Measurements from ENCODE around the gene ST6GALNAC5. TPM values are rescaled to one million over a fixed set of nuclear protein-coding genes. Genes with fewer than 3 reads are reported as not detected.

ST6GALNAC5 gene
- total and polyA plus RNA-seq, 2 experiments from 2014 or later = 4.1 to 19.2 TPM

DNA sequence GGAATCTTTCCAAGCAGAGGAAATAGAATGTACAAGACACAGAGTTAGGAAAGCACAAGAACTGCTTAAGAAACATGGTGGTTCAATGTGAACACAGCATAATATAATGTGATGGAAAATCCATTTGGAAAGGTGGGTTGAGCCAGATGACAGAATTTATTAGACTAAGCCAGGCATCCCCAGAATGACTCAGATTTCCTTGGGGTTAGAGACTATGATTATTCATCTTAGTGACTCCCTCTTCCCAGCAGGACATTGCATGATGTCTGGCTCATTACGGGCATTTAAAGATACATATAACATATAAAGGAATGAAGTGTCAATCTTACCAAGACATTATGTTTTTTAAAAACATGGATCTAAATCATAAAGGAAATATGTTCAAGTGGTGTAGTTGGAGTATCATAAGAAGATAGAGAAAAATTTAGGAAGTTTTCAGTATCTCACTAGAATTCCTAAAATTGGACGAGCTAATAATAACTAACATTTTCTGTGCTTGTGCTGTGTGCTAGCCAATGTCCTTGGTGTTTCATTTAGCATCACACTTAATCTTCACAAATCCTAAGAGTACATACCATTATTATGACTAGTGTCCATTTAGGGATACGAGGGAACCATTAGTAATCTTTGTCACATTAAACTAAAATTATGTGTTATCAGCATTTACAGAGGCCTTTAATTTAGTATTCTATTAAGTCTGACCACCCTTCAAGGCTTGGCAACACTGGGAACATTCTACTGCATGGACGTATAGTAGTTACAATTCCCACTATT is 41.0 kb upstream of the ST6GALNAC5 start:
- no peak overlapping the region for H3K4me3 ChIP-seq
- no peaks in the 10 kb centered on the region for H3K27me3 ChIP-seq (ENCODE audit: insufficient read depth)
- H3K9me2 ChIP-seq (ENCODE audit: insufficient read depth) = no peaks in the 10 kb centered on the region
- H3K9me3 Mint-ChIP-seq = no peaks in the 10 kb centered on the region
- H3K36me3 Mint-ChIP-seq (ENCODE audit: low read depth) = no peaks in the 10 kb centered on the region
- H3K4me1 Mint-ChIP-seq = no peaks in the 10 kb centered on the region
- H3K27me3 Mint-ChIP-seq (ENCODE audit: insufficient read depth, low read depth, poor library complexity) = no peaks in the 10 kb centered on the region
- no peaks in the 10 kb centered on the region for H3K4me1 ChIP-seq (ENCODE audit: insufficient read depth)
- no peak overlapping the region for H3K4me2 ChIP-seq
- no peaks in the 10 kb centered on the region for H3F3A ChIP-seq (replicated peaks; ENCODE audit: low read depth)
- H3K27ac ChIP-seq (ENCODE audit: low read depth) = no peak overlapping the region
- ATAC-seq (no peak), DNase-seq (ENCODE audit: low spot score) (no peak)
- TF ChIP-seq, protein P1, sequence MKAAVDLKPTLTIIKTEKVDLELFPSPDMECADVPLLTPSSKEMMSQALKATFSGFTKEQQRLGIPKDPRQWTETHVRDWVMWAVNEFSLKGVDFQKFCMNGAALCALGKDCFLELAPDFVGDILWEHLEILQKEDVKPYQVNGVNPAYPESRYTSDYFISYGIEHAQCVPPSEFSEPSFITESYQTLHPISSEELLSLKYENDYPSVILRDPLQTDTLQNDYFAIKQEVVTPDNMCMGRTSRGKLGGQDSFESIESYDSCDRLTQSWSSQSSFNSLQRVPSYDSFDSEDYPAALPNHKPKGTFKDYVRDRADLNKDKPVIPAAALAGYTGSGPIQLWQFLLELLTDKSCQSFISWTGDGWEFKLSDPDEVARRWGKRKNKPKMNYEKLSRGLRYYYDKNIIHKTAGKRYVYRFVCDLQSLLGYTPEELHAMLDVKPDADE (IDR thresholded peaks at IDR 0.05) = no peak
- TF ChIP-seq CREB1 (CRISPR knock-in tag; IDR thresholded peaks at IDR 0.05; ENCODE audit: low read depth) = no peak
- no peak for TF ChIP-seq EZH2 (IDR thresholded peaks at IDR 0.05; ENCODE audit: low read depth, unreplicated experiment)
- no peak for TF ChIP-seq POLR2AphosphoS5 (IDR thresholded peaks at IDR 0.05; ENCODE audit: low read depth)
- TF ChIP-seq, protein P2, sequence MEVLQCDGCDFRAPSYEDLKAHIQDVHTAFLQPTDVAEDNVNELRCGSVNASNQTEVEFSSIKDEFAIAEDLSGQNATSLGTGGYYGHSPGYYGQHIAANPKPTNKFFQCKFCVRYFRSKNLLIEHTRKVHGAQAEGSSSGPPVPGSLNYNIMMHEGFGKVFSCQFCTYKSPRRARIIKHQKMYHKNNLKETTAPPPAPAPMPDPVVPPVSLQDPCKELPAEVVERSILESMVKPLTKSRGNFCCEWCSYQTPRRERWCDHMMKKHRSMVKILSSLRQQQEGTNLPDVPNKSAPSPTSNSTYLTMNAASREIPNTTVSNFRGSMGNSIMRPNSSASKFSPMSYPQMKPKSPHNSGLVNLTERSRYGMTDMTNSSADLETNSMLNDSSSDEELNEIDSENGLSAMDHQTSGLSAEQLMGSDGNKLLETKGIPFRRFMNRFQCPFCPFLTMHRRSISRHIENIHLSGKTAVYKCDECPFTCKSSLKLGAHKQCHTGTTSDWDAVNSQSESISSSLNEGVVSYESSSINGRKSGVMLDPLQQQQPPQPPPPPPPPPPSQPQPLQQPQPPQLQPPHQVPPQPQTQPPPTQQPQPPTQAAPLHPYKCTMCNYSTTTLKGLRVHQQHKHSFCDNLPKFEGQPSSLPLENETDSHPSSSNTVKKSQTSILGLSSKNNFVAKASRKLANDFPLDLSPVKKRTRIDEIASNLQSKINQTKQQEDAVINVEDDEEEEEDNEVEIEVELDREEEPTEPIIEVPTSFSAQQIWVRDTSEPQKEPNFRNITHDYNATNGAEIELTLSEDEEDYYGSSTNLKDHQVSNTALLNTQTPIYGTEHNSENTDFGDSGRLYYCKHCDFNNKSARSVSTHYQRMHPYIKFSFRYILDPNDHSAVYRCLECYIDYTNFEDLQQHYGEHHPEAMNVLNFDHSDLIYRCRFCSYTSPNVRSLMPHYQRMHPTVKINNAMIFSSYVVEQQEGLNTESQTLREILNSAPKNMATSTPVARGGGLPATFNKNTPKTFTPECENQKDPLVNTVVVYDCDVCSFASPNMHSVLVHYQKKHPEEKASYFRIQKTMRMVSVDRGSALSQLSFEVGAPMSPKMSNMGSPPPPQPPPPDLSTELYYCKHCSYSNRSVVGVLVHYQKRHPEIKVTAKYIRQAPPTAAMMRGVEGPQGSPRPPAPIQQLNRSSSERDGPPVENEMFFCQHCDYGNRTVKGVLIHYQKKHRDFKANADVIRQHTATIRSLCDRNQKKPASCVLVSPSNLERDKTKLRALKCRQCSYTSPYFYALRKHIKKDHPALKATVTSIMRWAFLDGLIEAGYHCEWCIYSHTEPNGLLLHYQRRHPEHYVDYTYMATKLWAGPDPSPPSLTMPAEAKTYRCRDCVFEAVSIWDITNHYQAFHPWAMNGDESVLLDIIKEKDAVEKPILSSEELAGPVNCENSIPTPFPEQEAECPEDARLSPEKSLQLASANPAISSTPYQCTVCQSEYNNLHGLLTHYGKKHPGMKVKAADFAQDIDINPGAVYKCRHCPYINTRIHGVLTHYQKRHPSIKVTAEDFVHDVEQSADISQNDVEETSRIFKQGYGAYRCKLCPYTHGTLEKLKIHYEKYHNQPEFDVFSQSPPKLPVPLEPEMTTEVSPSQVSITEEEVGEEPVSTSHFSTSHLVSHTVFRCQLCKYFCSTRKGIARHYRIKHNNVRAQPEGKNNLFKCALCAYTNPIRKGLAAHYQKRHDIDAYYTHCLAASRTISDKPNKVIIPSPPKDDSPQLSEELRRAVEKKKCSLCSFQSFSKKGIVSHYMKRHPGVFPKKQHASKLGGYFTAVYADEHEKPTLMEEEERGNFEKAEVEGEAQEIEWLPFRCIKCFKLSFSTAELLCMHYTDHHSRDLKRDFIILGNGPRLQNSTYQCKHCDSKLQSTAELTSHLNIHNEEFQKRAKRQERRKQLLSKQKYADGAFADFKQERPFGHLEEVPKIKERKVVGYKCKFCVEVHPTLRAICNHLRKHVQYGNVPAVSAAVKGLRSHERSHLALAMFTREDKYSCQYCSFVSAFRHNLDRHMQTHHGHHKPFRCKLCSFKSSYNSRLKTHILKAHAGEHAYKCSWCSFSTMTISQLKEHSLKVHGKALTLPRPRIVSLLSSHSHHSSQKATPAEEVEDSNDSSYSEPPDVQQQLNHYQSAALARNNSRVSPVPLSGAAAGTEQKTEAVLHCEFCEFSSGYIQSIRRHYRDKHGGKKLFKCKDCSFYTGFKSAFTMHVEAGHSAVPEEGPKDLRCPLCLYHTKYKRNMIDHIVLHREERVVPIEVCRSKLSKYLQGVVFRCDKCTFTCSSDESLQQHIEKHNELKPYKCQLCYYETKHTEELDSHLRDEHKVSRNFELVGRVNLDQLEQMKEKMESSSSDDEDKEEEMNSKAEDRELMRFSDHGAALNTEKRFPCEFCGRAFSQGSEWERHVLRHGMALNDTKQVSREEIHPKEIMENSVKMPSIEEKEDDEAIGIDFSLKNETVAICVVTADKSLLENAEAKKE (CRISPR knock-in tag; IDR thresholded peaks at IDR 0.05) = no peak
- TF ChIP-seq STAT1 (IDR thresholded peaks at IDR 0.05; ENCODE audit: unreplicated experiment) = no peak
- TF ChIP-seq, protein P3, sequence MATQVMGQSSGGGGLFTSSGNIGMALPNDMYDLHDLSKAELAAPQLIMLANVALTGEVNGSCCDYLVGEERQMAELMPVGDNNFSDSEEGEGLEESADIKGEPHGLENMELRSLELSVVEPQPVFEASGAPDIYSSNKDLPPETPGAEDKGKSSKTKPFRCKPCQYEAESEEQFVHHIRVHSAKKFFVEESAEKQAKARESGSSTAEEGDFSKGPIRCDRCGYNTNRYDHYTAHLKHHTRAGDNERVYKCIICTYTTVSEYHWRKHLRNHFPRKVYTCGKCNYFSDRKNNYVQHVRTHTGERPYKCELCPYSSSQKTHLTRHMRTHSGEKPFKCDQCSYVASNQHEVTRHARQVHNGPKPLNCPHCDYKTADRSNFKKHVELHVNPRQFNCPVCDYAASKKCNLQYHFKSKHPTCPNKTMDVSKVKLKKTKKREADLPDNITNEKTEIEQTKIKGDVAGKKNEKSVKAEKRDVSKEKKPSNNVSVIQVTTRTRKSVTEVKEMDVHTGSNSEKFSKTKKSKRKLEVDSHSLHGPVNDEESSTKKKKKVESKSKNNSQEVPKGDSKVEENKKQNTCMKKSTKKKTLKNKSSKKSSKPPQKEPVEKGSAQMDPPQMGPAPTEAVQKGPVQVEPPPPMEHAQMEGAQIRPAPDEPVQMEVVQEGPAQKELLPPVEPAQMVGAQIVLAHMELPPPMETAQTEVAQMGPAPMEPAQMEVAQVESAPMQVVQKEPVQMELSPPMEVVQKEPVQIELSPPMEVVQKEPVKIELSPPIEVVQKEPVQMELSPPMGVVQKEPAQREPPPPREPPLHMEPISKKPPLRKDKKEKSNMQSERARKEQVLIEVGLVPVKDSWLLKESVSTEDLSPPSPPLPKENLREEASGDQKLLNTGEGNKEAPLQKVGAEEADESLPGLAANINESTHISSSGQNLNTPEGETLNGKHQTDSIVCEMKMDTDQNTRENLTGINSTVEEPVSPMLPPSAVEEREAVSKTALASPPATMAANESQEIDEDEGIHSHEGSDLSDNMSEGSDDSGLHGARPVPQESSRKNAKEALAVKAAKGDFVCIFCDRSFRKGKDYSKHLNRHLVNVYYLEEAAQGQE (IDR thresholded peaks at IDR 0.05; ENCODE audit: unreplicated experiment) = no peak
- TF ChIP-seq JUNB (IDR thresholded peaks at IDR 0.05; ENCODE audit: unreplicated experiment) = no peak
- TF ChIP-seq NANOG (IDR thresholded peaks at IDR 0.05; ENCODE audit: borderline replicate concordance) = no peak
- no peak overlapping the region for H3K4me3 Mint-ChIP-seq
- no peaks in the 10 kb centered on the region for H4K20me1 ChIP-seq (replicated peaks; ENCODE audit: insufficient read depth)
- no peaks in the 10 kb centered on the region for H3K36me3 ChIP-seq (ENCODE audit: insufficient read depth)
- H3K27ac Mint-ChIP-seq = no peak overlapping the region
- H3K79me2 ChIP-seq (replicated peaks; ENCODE audit: insufficient read depth) = no peaks in the 10 kb centered on the region
- no peak overlapping the region for H2AFZ ChIP-seq
